LNCAP (cell line): ENCODE results near the gene FLNC.

Experiments
- CTCF ChIP-seq: fragments of 450-650 bp; IDR thresholded peaks from 2 replicates; pipeline ENCODE4 v1.5.1; 2017; ENCODE audit warnings: mild to moderate bottlenecking

FLNC gene

GRCh38 chr7:128865996-128866877 lies 36.0 kb downstream of the FLNC start:
- no peak for TF ChIP-seq CTCF

GRCh38 chr7:128867241-128867640 lies 37.0 kb downstream of the FLNC start:
- no peak for TF ChIP-seq CTCF

GRCh38 chr7:128867842-128868623 lies 37.8 kb downstream of the FLNC start:
- TF ChIP-seq CTCF: no peak

GRCh38 chr7:128868624-128869137 lies 38.5 kb downstream of the FLNC start:
- TF ChIP-seq CTCF: no peak

- no peak for TF ChIP-seq CTCF
Observed at GRCh38 chr7:128869138-128869943, 39.1 kb downstream of the FLNC start.

- no peak for TF ChIP-seq CTCF
Observed at GRCh38 chr7:128869944-128870285, 39.7 kb downstream of the FLNC start.

- TF ChIP-seq CTCF: no peak
Observed at GRCh38 chr7:128871050-128871449, 40.8 kb downstream of the FLNC start.
